A673 (cell line): ENCODE measurements around the gene NAALADL2. TPM values are rescaled to one million over a fixed set of nuclear protein-coding genes. Genes with fewer than 3 reads are reported as not detected.

Experiments
- BruUV-seq: library from RNA; stranded (reverse); fragments of 400-500 nt; replicated peaks from 2 replicates; lab custom pipeline; 2021; lab: Mats Ljungman, UMichigan
- CTCF ChIA-PET: fragments of 300-600 bp; sonication (Branson Sonifier 250); formaldehyde crosslinking; loops from one replicate; lab custom pipeline; 2022; ENCODE audit warnings: antibody characterized with exemption; lab: Charles Lee
- POLR2A ChIA-PET: fragments of 300-600 bp; sonication (Branson Sonifier 250); formaldehyde crosslinking; loops from one replicate; lab custom pipeline; 2022; ENCODE audit warnings: antibody characterized with exemption; ENCODE audit not compliant: low non-redundant PET; lab: Charles Lee
- DNase-seq: peaks from one replicate; pipeline ENCODE4 v3.0.0-alpha.2; 2015; ENCODE audit warnings: low spot score
- H3K27ac ChIP-seq: fragments of 200-600 bp; sonication (generic); 2 replicates; pipeline ENCODE4 v1.5.1; 2016; ENCODE audit warnings: mixed run types, low read depth, mild to moderate bottlenecking, mixed read lengths, antibody characterized with exemption, low read length; ENCODE audit not compliant: poor library complexity, severe bottlenecking
- H3K27me3 ChIP-seq: fragments of 200-600 bp; sonication (generic); replicated peaks from 2 replicates; pipeline ENCODE4 v1.6.1; 2017; ENCODE audit warnings: mixed run types, low read depth, mild to moderate bottlenecking, mixed read lengths, antibody characterized with exemption, low read length; ENCODE audit not compliant: insufficient read depth, poor library complexity
- H3K36me3 ChIP-seq: fragments of 200-600 bp; sonication (generic); 2 replicates; pipeline ENCODE4 v1.6.1; 2016; ENCODE audit warnings: mixed run types, mild to moderate bottlenecking, mixed read lengths, antibody characterized with exemption, low read length; ENCODE audit not compliant: insufficient read depth, poor library complexity, severe bottlenecking
- H3K4me1 ChIP-seq: fragments of 200-600 bp; sonication (generic); 2 replicates; pipeline ENCODE4 v1.6.1; 2017; ENCODE audit warnings: mixed run types, mild to moderate bottlenecking, mixed read lengths, antibody characterized with exemption, low read length; ENCODE audit not compliant: insufficient read depth, poor library complexity, severe bottlenecking
- H3K4me3 ChIP-seq: fragments of 200-600 bp; sonication (generic); 2 replicates; pipeline ENCODE4 v1.5.1; 2016; ENCODE audit warnings: low read depth, mixed run types, mild to moderate bottlenecking, mixed read lengths, low read length; ENCODE audit not compliant: poor library complexity, severe bottlenecking
- H3K9me3 ChIP-seq: fragments of 200-600 bp; sonication (generic); 2 replicates; pipeline ENCODE4 v1.6.1; 2016; ENCODE audit warnings: mixed run types, low read depth, mild to moderate bottlenecking, mixed read lengths, antibody characterized with exemption, low read length; ENCODE audit not compliant: poor library complexity, severe bottlenecking
- EZH2 ChIP-seq: fragments of 200-600 bp; sonication (generic); IDR thresholded peaks from 2 replicates; pipeline ENCODE4 v1.6.1; 2017; ENCODE audit warnings: borderline replicate concordance, low read depth, mild to moderate bottlenecking, mixed read lengths, antibody characterized with exemption, low read length; ENCODE audit not compliant: poor library complexity, severe bottlenecking
- intact Hi-C: fragments of 100-400 bp; cut with micrococcal nuclease; formaldehyde crosslinking; loops from one replicate; pipeline ENCODE4 v1.10.0; 2022; ENCODE audit not compliant: unreplicated experiment
- total RNA-seq: library from RNA; stranded (reverse); gene quantifications from 2 replicates; pipeline ENCODE4 v1.2.3, GENCODE V29; 2021
- TF ChIP-seq, protein P1 (sequence below): fragments of 300-800, 200-600 bp; sonication (generic); conservative IDR thresholded peaks from 2 replicates; pipeline ENCODE4 v1.5.1; 2017; ENCODE audit warnings: low read depth, mild to moderate bottlenecking, antibody characterized with exemption, low read length, moderate library complexity, mixed read lengths

The NAALADL2 gene
- total RNA-seq, 1 experiment from 2014 or later = 0.64 TPM

DNA sequence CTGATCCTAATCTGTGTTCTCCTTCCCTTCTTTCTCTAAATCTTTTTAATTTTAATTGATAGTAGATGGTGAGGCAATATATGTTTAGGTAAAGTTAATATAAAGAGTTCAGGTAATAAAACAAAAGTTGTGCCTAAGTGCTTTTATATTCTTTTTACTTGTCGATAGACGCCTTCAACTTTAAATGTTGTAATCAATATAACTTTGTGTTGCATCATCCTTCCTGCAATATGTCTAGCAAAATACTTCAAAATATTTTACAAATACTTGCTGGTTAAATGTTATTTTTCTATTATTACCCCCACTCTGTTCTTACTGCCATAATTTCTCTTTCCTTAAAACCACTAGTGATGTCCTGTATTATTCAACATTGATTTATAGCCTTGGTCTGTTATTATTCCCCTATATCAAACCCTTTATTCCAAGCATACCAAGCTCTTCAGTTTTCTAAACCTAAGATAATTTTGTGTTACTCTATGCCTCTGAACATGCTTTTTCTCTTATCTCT, 92.4 kb downstream of the NAALADL2 start:
- Histone ChIP-seq H3K36me3 (no peaks in the 10 kb centered on the region), H3K27me3 (no peaks in the 10 kb centered on the region), H3K4me3 (no peak overlapping the region), H3K9me3 (no peaks in the 10 kb centered on the region), H3K4me1 (no peaks in the 10 kb centered on the region), H3K27ac (no peak overlapping the region)
- BruUV-seq = no TSS peak
- intact Hi-C loops = no loop called here
- POLR2A ChIA-PET = no interaction called here
- CTCF ChIA-PET = no interaction called here
- TF ChIP-seq, protein P1, sequence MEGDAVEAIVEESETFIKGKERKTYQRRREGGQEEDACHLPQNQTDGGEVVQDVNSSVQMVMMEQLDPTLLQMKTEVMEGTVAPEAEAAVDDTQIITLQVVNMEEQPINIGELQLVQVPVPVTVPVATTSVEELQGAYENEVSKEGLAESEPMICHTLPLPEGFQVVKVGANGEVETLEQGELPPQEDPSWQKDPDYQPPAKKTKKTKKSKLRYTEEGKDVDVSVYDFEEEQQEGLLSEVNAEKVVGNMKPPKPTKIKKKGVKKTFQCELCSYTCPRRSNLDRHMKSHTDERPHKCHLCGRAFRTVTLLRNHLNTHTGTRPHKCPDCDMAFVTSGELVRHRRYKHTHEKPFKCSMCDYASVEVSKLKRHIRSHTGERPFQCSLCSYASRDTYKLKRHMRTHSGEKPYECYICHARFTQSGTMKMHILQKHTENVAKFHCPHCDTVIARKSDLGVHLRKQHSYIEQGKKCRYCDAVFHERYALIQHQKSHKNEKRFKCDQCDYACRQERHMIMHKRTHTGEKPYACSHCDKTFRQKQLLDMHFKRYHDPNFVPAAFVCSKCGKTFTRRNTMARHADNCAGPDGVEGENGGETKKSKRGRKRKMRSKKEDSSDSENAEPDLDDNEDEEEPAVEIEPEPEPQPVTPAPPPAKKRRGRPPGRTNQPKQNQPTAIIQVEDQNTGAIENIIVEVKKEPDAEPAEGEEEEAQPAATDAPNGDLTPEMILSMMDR = no peak
- TF ChIP-seq EZH2 = no peak
- no peak for DNase-seq

DNA sequence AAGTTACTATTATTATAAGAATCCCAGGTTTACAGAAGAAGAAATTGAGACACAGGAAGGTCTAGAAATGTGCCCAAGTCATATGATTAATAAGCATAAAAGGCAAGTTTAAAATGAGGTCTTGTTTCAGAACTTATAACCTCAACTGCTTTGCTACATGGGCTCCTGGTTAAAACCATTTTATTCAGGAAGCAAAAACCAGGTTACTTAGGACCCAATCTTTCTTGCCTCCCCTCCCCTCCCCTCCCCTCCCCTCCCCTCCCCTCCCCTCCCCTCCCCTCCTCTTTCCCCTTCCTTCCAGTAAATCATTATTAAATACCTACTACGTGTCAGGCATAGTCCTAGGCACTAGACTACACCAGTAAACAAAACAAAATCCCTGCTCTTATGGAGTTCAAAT, 93.9 kb downstream of the NAALADL2 start:
- no peaks in the 10 kb centered on the region for H3K27me3 ChIP-seq
- H3K4me3 ChIP-seq = no peak overlapping the region
- DNase-seq = no peak
- POLR2A ChIA-PET = no interaction called here
- H3K36me3 ChIP-seq = no peaks in the 10 kb centered on the region
- H3K9me3 ChIP-seq = no peaks in the 10 kb centered on the region
- TF ChIP-seq EZH2 = no peak
- TF ChIP-seq, protein P1 = no peak
- no TSS peak for BruUV-seq
- no peak overlapping the region for H3K27ac ChIP-seq
- CTCF ChIA-PET = no interaction called here
- no peaks in the 10 kb centered on the region for H3K4me1 ChIP-seq
- intact Hi-C loops = no loop called here

DNA sequence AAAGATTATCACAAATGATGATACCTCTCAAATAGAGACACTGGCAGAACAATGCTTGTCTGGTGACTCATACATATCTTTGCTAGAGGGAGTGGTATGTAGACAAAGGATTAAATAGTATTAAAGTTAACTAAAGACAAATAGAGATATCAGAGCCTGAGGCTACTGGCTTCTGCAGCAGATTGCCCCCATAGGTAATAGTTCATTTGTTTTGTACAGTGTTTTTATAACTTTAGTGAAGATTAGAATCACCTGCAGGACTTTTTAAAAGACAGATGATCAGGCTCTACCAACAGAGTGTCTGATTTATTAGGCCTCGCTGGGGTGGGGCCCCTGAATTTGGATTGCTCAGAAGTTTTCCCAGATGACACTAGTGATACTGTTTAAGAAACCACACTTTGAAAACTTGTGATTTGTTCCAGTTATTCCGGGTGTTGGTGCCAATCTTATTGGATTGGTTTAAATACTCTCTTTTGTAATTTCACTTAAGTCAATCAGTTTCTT, 96.4 kb downstream of the NAALADL2 start:
- intact Hi-C loops = no loop called here
- POLR2A ChIA-PET = no interaction called here

More for the DNA sequence above, 96.4 kb downstream of the NAALADL2 start:
- H3K36me3 ChIP-seq = no peaks in the 10 kb centered on the region
- H3K4me3 ChIP-seq = no peak overlapping the region
- no TSS peak for BruUV-seq
- H3K9me3 ChIP-seq = no peaks in the 10 kb centered on the region
- DNase-seq = peak; percentile 10
- no peaks in the 10 kb centered on the region for H3K27me3 ChIP-seq
- H3K27ac ChIP-seq = no peak overlapping the region
- TF ChIP-seq EZH2 = no peak
- TF ChIP-seq, protein P1 = no peak
- CTCF ChIA-PET = no interaction called here
- H3K4me1 ChIP-seq = no peaks in the 10 kb centered on the region
